Testis (tissue), 3 donors: ENCODE results near the gene XPNPEP1. TPM values are rescaled to one million over a fixed set of nuclear protein-coding genes. Genes with fewer than 3 reads are reported as not detected.

ENCODE experiments used
- DNase-seq: peaks from one replicate; pipeline ENCODE4 v3.0.0-alpha.2; 2019
- H3K27ac ChIP-seq, 2 donors: fragments of 200-600 bp; sonication (generic); one replicate each; pipeline ENCODE4 v1.5.1; 2019
- H3K27me3 ChIP-seq: fragments of 200-600 bp; sonication (generic); one replicate; pipeline ENCODE4 v1.5.1; 2019
- H3K36me3 ChIP-seq: fragments of 200-600 bp; sonication (generic); one replicate; pipeline ENCODE4 v1.5.1; 2017; ENCODE audit warnings: low read depth; ENCODE audit errors: missing control alignments
- H3K4me1 ChIP-seq: fragments of 200-600 bp; sonication (generic); one replicate; pipeline ENCODE4 v1.5.1; 2019
- H3K4me3 ChIP-seq, 2 donors: fragments of 200-600 bp; sonication (generic); one replicate each; pipeline ENCODE4 v1.5.1; 2017 to 2019
- H3K9me3 ChIP-seq: fragments of 200-600 bp; sonication (generic); one replicate; pipeline ENCODE4 v1.5.1; 2017
- POLR2A ChIP-seq: fragments of 450-650 bp; IDR thresholded peaks from one replicate; pipeline ENCODE4 v1.6.1; 2017; ENCODE audit warnings: antibody characterized with exemption, mild to moderate bottlenecking, moderate library complexity
- WGBS, 2 donors: methylation state at CpG; one replicate each; pipeline ENCODE4 v1.1.5; 2018; 5-methylcytosine and 5-hydroxymethylcytosine counted together
- intact Hi-C: fragments of 100-400 bp; cut with DNase I; formaldehyde crosslinking; loops from one replicate; pipeline ENCODE4 v1.15.1; 2023; ENCODE audit warnings: low total_unique reads
- polyA plus RNA-seq: library from polyadenylated mRNA; stranded (reverse); fragments of 350-450 nt; fragmentation: Illumina TruSeq; extraction: RNeasy Lipid Tissue Mini Kit (QIAGEN cat#74804); gene quantifications from one replicate; pipeline ENCODE4 v1.2.3, GENCODE V29; 2014; ENCODE audit warnings: low read depth, low replicate concordance; ENCODE audit not compliant: insufficient read depth
- total RNA-seq, 2 donors: library from RNA; depleted of rRNA; stranded (reverse); fragments of >200 nt; gene quantifications; one replicate each; pipeline ENCODE4 v1.2.3, GENCODE V29; 2016
- TF ChIP-seq, protein P1 (sequence below), 3 experiments: fragments of 450-650 bp in 2 of 3; fragments of 200-600 bp in 1 of 3; sonication (generic) in 1 of 3; IDR thresholded peaks; one replicate each; pipeline ENCODE4 v1.5.1; 2016 to 2019; ENCODE audit warnings: antibody characterized with exemption in 3 of 3, mild to moderate bottlenecking in 2 of 3, moderate library complexity in 1 of 3

The XPNPEP1 gene
- total and polyA plus RNA-seq, 3 donors from 2014 or later: 55.5 to 118 (median 90.2) TPM

DNA sequence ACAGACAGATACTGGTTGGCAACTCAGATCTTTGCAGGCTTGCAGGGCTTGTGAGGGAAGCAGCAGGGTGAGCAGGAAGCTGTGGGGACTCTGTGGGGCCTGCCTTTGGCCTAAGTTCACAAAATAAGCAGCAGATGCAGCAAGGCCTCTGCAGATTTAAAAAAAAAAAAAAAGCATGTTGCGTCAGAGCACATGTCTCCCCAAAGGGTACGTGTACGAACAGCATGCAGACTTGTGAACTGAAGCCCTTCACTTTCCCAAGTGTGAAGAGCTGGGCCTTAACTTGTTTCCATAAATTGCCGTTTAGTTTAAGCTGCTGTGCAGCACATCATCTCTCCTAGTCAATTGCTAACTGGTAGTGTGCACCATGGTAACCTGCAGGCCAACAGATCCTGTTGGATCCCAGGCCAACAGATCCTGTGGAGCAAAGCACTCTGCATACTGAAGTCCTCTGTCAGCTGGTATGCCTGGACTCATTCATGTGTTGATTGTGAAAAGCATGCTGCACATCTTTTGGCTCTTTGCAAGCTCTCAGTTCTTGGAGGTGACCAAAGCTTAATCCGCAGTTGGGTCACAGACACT is 10.8 kb upstream of the XPNPEP1 start:
- 58 to 71% methylated on average over 5 of the region's 5 CpGs for WGBS, 2 donors
- Histone ChIP-seq H3K4me3 (no peak overlapping the region), H3K36me3 (no peaks in the 10 kb centered on the region), H3K27ac (no peak overlapping the region), H3K27me3 (no peaks in the 10 kb centered on the region), H3K9me3 (no peaks in the 10 kb centered on the region), H3K4me1 (no peaks in the 10 kb centered on the region)
- DNase-seq: no peak
- intact Hi-C loops: no loop called here
- no peak for TF ChIP-seq POLR2A
- TF ChIP-seq, protein P1, sequence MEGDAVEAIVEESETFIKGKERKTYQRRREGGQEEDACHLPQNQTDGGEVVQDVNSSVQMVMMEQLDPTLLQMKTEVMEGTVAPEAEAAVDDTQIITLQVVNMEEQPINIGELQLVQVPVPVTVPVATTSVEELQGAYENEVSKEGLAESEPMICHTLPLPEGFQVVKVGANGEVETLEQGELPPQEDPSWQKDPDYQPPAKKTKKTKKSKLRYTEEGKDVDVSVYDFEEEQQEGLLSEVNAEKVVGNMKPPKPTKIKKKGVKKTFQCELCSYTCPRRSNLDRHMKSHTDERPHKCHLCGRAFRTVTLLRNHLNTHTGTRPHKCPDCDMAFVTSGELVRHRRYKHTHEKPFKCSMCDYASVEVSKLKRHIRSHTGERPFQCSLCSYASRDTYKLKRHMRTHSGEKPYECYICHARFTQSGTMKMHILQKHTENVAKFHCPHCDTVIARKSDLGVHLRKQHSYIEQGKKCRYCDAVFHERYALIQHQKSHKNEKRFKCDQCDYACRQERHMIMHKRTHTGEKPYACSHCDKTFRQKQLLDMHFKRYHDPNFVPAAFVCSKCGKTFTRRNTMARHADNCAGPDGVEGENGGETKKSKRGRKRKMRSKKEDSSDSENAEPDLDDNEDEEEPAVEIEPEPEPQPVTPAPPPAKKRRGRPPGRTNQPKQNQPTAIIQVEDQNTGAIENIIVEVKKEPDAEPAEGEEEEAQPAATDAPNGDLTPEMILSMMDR (IDR thresholded peaks at IDR 0.05): no peak

- H3K4me3 ChIP-seq: no peak overlapping the region
- no peaks in the 10 kb centered on the region for H3K4me1 ChIP-seq
- DNase-seq: no peak
- no peaks in the 10 kb centered on the region for H3K9me3 ChIP-seq
- intact Hi-C loops: no loop called here
- H3K36me3 ChIP-seq: no peaks in the 10 kb centered on the region
- TF ChIP-seq, protein P1 (IDR thresholded peaks at IDR 0.05): no peak
- TF ChIP-seq POLR2A: no peak
- H3K27me3 ChIP-seq: no peaks in the 10 kb centered on the region
- 88 to 93% methylated on average over 3 of the region's 3 CpGs for WGBS, 2 donors
- no peak overlapping the region for H3K27ac ChIP-seq
Observed at GRCh38 chr10:109932968-109933367, 9.7 kb upstream of the XPNPEP1 start.

DNA sequence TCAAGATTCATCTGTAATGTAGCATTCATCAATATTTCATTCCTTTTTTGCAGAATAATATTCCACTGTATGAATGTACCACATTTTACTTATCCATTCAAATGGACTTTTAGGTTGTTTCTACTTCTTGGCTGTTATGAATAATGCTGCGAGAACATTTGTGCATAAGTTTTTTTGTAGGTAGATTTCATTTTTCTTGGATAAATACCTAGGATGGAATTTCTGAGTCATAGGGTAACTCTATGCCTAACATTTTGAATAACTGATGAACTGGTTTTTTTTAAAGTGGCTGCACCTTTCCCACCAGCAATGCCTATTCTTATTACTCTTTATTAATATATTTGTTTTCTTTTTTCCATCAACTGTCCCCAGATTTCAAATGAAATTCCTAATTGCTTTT is 9.1 kb upstream of the XPNPEP1 start:
- no peak for DNase-seq
- Histone ChIP-seq H3K36me3 (no peaks in the 10 kb centered on the region), H3K4me3 (no peak overlapping the region), H3K4me1 (no peaks in the 10 kb centered on the region), H3K9me3 (no peaks in the 10 kb centered on the region), H3K27me3 (no peaks in the 10 kb centered on the region), H3K27ac (no peak overlapping the region)
- TF ChIP-seq, protein P1 (IDR thresholded peaks at IDR 0.05): no peak
- no peak for TF ChIP-seq POLR2A
- intact Hi-C loops: no loop called here
- 90 to 92% methylated on average over 1 of the region's 1 CpG for WGBS, 2 donors

DNA sequence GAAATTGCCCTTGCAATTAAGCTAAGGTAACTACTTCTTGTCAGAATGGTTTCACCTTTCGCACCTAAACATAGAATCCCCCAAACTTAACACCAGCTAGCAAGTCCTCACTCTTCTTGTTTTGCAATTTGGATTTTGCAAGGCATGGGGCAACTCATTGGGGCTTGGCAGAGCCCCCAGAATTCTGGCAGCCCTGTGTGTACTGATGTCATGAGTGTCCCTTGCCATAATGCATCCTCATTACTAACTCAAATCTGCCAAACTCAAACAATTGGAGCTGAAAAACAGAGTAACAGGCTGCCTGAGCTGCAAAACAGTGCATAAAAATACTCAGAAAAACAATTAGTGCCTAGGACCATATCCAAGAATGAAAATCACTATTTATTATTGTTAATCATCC is 7.9 kb upstream of the XPNPEP1 start:
- no peak overlapping the region for H3K4me3 ChIP-seq
- no peaks in the 10 kb centered on the region for H3K27me3 ChIP-seq
- no peaks in the 10 kb centered on the region for H3K36me3 ChIP-seq
- H3K4me1 ChIP-seq: no peaks in the 10 kb centered on the region
- intact Hi-C loops: no loop called here
- 94 to 100% methylated on average over 1 of the region's 1 CpG for WGBS, 2 donors
- no peak overlapping the region for H3K27ac ChIP-seq
- TF ChIP-seq, protein P1 (IDR thresholded peaks at IDR 0.05): no peak
- TF ChIP-seq POLR2A: no peak
- no peaks in the 10 kb centered on the region for H3K9me3 ChIP-seq
- no peak for DNase-seq

DNA sequence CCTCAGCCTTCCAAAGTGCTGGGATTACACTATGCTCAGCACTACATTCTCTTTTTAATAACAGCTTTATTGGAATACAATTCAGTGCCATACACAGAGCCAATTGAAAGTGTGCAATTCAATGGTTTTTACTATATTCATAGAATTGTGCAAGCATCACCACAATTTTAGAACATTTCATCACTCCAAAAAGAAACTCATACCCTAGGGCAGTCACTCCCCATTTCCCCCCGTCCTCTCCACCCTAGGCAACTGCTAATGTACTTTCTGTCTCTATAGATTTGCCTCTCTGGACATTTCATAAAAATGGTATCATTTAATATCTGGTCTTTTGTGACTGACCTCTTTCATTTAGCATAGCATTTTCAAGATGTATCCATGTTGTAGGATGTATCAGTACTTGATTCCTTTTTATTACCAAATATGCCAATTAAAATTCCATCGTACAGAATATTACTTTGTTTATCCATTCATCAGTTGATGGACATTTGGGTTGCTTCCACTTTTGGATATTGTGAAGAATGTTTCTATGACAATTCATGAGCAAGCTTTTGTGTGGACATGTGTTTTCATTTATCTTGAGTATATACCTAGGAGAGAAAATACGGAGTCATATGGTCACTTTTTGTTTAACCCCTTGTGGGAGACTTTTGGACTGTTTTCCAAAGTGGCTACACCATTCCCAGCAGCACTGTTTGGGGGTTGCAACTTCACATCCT is 6.3 kb upstream of the XPNPEP1 start:
- Histone ChIP-seq H3K27ac (no peak overlapping the region), H3K36me3 (no peaks in the 10 kb centered on the region), H3K4me3 (no peak overlapping the region), H3K4me1 (peaks cover 7% of the 10 kb centered on the region), H3K9me3 (no peaks in the 10 kb centered on the region), H3K27me3 (no peaks in the 10 kb centered on the region)
- WGBS, 2 donors: 71 to 76% methylated on average over 3 of the region's 3 CpGs
- intact Hi-C loops: no loop called here
- TF ChIP-seq, protein P1 (IDR thresholded peaks at IDR 0.05): no peak
- no peak for TF ChIP-seq POLR2A
- DNase-seq: no peak
